Sigmoid colon (tissue), 7 donors: ENCODE measurements around the gene PHF13. TPM values are rescaled to one million over a fixed set of nuclear protein-coding genes. Genes with fewer than 3 reads are reported as not detected.
"Not testable (repeated sequence)": the region's sequence is repeated elsewhere in the genome, so short reads cannot be mapped to it uniquely, and the experiment has no call there.

Source experiments
- DNase-seq: peaks from one replicate; pipeline ENCODE4 v3.0.0-alpha.2; 2019
- H3K27ac ChIP-seq, 4 donors: fragments of 200-600 bp; sonication (generic); one replicate each; pipeline ENCODE4 v1.5.1; 2016 to 2019; ENCODE audit warnings: mild to moderate bottlenecking in 1 of 4
- H3K27me3 ChIP-seq, 3 donors: fragments of 200-600 bp; sonication (generic); one replicate each; pipeline ENCODE4 v1.5.1; 2019; ENCODE audit warnings: mild to moderate bottlenecking in 1 of 3
- H3K36me3 ChIP-seq, 4 donors: fragments of 200-600 bp; sonication (generic); one replicate each; pipeline ENCODE4 v1.5.1; 2016 to 2019
- H3K4me1 ChIP-seq, 4 donors: fragments of 200-600 bp; sonication (generic); one replicate each; pipeline ENCODE4 v1.5.1; 2017 to 2019
- H3K4me3 ChIP-seq, 4 donors: fragments of 200-600 bp; sonication (generic); one replicate each; pipeline ENCODE4 v1.5.1; 2017 to 2019; ENCODE audit warnings: mild to moderate bottlenecking in 2 of 4, moderate library complexity in 1 of 4
- H3K9me3 ChIP-seq, 4 donors: fragments of 200-600 bp in 3 of 4; sonication (generic) in 3 of 4; one replicate each; pipeline versions ENCODE4 v1.5.1 to v1.6.1; 2013 to 2019
- EP300 ChIP-seq, 4 donors: sonication (generic); formaldehyde crosslinking; IDR thresholded peaks; one replicate each; pipeline ENCODE4 v1.6.1; 2017; ENCODE audit warnings: antibody characterized with exemption in 4 of 4
- POLR2A ChIP-seq, 2 donors: fragments of 450-650 bp; IDR thresholded peaks; one replicate each; pipeline ENCODE4 v1.6.1; 2016; ENCODE audit warnings: antibody characterized with exemption in 2 of 2, mild to moderate bottlenecking in 2 of 2, moderate library complexity in 2 of 2
- POLR2AphosphoS5 ChIP-seq, 4 donors: sonication (generic); formaldehyde crosslinking; IDR thresholded peaks; one replicate each; pipeline ENCODE4 v1.6.1; 2017; ENCODE audit warnings: antibody characterized with exemption in 4 of 4
- WGBS, 2 donors: extraction: QIAGEN DNeasy Blood & Tissue Kit; methylation state at CpG; one replicate each; pipeline ENCODE4 v1.1.7; 2013; 5-methylcytosine and 5-hydroxymethylcytosine counted together
- intact Hi-C: fragments of 100-400 bp; cut with DNase I; formaldehyde crosslinking; loops from one replicate; pipeline ENCODE4 v1.15.1; 2023
- polyA plus RNA-seq, 3 donors: library from polyadenylated mRNA; stranded (reverse); fragments of 200-250 nt; gene quantifications; one replicate each; pipeline ENCODE4 v1.2.3, GENCODE V29; 2013
- total RNA-seq, 4 donors: library from RNA; depleted of rRNA; stranded (reverse); fragments of >200 nt; gene quantifications; one replicate each; pipeline ENCODE4 v1.1.0, GENCODE V29; 2016
- TF ChIP-seq, protein P1 (sequence below), 4 experiments: fragments of 450-650 bp in 3 of 4; fragments of 200-600 bp in 1 of 4; IDR thresholded peaks; one replicate each; pipeline ENCODE4 v1.5.1; 2016 to 2019; ENCODE audit warnings: antibody characterized with exemption in 4 of 4, mild to moderate bottlenecking in 3 of 4, moderate library complexity in 2 of 4
- donor health status: healthy with polysubstance abuse.
- donor health status: Bipolar disorder and iron deficiency.
- donor health status: healthy.

Gene PHF13
- total and polyA plus RNA-seq, 7 donors, result 3.9 to 19.4 (median 12.5) TPM

DNA sequence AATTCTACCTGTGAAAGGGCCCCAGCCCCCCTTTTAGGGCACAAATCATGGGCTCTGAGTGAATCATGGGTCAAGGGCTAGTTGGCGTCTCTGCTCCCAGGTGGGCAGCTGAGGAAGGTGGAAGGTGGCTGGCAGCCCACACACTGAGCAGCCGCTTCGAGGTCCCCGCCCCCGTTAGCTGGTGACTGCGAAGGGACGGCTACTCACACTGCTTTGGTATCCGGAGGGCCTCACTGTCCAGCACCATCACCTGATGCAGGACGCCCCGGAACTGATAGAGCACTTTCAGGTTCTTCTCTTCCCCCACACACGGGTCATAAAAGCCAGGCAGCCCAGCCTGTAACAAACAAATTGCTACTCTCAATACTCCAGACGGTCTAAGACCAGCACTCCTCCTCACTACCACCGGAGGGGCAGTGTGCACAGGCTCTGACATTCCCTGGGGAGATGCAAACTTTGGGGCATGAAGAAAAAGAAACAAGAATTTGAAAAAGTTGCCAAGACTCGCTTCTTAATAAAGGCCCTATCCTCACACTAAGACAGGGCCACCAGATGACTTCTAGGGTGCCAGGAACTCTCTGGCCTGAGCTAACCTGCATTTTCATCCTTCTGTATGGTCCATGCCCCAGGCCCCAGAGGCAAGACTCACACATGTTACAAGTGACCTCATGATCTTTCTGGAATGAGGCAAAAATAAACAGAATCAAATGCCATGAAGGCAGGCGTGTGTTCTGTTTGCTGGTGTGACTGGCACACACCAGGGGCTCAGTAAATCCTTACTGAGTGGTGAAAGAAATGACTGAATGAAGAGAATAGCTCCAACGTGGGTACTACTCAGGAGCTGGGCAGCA lies 22.6 kb downstream of the PHF13 start:
- Histone ChIP-seq H3K36me3 (peaks cover 31 to 98% (median 51%) of the 10 kb centered on the region in 4 donors), H3K4me1 (peaks cover 0 to 9% (median 3%) of the 10 kb centered on the region in 4 donors), H3K9me3 (no peaks in the 10 kb centered on the region), H3K27me3 (no peaks in the 10 kb centered on the region), H3K27ac (no peak overlapping the region), H3K4me3 (no peak overlapping the region)
- TF ChIP-seq POLR2AphosphoS5 (IDR thresholded peaks at IDR 0.05) (no peak), EP300 (IDR thresholded peaks at IDR 0.05) (no peak), POLR2A (IDR thresholded peaks at IDR 0.05) (no peak)
- TF ChIP-seq, protein P1, sequence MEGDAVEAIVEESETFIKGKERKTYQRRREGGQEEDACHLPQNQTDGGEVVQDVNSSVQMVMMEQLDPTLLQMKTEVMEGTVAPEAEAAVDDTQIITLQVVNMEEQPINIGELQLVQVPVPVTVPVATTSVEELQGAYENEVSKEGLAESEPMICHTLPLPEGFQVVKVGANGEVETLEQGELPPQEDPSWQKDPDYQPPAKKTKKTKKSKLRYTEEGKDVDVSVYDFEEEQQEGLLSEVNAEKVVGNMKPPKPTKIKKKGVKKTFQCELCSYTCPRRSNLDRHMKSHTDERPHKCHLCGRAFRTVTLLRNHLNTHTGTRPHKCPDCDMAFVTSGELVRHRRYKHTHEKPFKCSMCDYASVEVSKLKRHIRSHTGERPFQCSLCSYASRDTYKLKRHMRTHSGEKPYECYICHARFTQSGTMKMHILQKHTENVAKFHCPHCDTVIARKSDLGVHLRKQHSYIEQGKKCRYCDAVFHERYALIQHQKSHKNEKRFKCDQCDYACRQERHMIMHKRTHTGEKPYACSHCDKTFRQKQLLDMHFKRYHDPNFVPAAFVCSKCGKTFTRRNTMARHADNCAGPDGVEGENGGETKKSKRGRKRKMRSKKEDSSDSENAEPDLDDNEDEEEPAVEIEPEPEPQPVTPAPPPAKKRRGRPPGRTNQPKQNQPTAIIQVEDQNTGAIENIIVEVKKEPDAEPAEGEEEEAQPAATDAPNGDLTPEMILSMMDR (IDR thresholded peaks at IDR 0.05), result no peak
- WGBS, 2 donors, result 85% methylated on average over 16 of the region's 16 CpGs
- intact Hi-C loops, result loop anchor here (5.0 kb wide), 1 partner anchor 39 kb away; no protein-coding TSS in a partner anchor
- no peak for DNase-seq

DNA sequence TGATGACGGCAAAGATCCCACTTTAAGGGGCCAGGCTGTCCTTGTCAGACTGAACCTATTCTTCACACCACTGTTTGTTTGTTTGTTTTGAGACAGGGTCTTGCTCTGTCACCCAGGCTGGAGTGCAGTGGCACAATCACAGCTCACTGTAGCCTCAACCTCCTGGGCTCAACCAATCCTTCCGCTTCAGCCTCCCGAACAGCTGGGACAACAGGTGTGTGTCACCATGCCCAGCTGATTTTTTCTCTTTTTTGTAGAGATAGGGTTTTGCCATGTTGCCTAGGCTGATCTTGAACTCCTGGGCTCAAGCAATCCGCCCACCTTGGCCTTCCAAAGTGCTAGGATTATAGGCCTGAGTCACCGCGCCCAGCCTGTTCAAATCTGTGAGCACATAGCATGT lies 23.2 kb downstream of the PHF13 start:
- DNase-seq, H3K4me1 ChIP-seq, H3K9me3 ChIP-seq, H3K4me3 ChIP-seq, H3K27me3 ChIP-seq: not testable (repeated sequence)
- intact Hi-C loops, result loop anchor here (5.0 kb wide), 1 partner anchor 39 kb away; no protein-coding TSS in a partner anchor
- Histone ChIP-seq H3K36me3 (peaks cover 31 to 97% (median 49%) of the 10 kb centered on the region in 4 donors), H3K27ac (peak overlapping the region in 2 of 4 donors; percentile 63 to 76)
- 88 to 96% methylated on average over 6 of the region's 6 CpGs for WGBS, 2 donors

DNA sequence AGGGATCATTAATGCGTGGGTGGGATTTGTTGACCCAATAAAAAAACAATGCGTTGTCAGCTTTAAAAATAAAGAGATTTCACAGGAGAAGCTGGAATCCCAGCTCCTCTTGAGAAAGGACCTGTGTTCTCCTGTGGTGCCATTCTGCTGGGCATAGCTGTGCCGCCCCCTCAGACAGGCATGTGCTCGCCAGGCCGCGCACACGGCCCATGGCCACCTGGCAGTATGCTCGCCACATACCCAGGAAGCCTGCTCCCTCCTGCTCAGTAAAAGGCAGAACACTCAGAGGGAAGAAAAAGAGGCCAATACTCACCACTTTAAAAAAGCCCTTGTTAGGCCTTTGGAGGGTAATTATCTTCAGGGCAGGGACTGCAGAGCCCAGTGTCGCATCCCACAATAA lies 24.2 kb downstream of the PHF13 start:
- intact Hi-C loops, result loop anchor here (5.0 kb wide), 1 partner anchor 40 kb away; no protein-coding TSS in a partner anchor
- peak overlapping the region; percentile 43 to 76 (median 62) for H3K27ac ChIP-seq
- peaks cover 24 to 97% (median 47%) of the 10 kb centered on the region in 4 donors for H3K36me3 ChIP-seq
- no peaks in the 10 kb centered on the region for H3K9me3 ChIP-seq
- 91 to 93% methylated on average over 9 of the region's 9 CpGs for WGBS, 2 donors
- H3K4me3 ChIP-seq, result no peak overlapping the region
- no peak for DNase-seq
- peaks cover 0 to 9% (median 3%) of the 10 kb centered on the region in 4 donors for H3K4me1 ChIP-seq
- no peaks in the 10 kb centered on the region for H3K27me3 ChIP-seq
- no peak for TF ChIP-seq POLR2A (IDR thresholded peaks at IDR 0.05)
- no peak for TF ChIP-seq POLR2AphosphoS5 (IDR thresholded peaks at IDR 0.05)
- no peak for TF ChIP-seq EP300 (IDR thresholded peaks at IDR 0.05)
- TF ChIP-seq, protein P1 (IDR thresholded peaks at IDR 0.05), result no peak

DNA sequence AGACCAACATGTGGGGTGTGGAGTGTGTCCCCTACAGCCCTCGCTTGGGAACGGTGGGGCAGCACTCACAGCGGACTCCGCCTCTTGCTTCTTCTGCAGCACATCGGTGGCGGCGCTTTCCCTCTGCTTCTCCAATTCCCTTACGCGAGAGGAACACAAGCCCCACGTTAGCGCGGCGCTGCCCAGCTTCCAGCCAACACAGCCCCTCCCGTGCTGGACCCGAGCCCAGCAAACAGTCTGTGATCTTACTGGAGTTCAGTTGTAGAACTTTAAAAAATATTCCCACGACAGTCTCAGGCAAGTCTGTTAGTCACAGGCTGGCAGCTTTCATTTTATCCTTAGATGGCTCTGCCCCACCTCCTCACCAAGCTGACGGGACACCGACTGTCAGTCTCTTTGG lies 24.7 kb downstream of the PHF13 start:
- TF ChIP-seq POLR2A (IDR thresholded peaks at IDR 0.05), result no peak
- peak in 3 of 4 donors; percentile 27 to 47 (median 31) for TF ChIP-seq POLR2AphosphoS5 (IDR thresholded peaks at IDR 0.05)
- TF ChIP-seq, protein P1 (IDR thresholded peaks at IDR 0.05), result no peak
- no peak for TF ChIP-seq EP300 (IDR thresholded peaks at IDR 0.05)
- 83 to 85% methylated on average over 18 of the region's 18 CpGs for WGBS, 2 donors
- Histone ChIP-seq H3K4me3 (no peak overlapping the region), H3K27me3 (no peaks in the 10 kb centered on the region), H3K9me3 (no peaks in the 10 kb centered on the region), H3K4me1 (peaks cover 0 to 9% (median 3%) of the 10 kb centered on the region in 4 donors), H3K36me3 (peaks cover 19 to 94% (median 44%) of the 10 kb centered on the region in 4 donors), H3K27ac (peak overlapping the region; percentile 43 to 76 (median 62))
- DNase-seq, result peak; percentile 91
- intact Hi-C loops, result loop anchor here (5.0 kb wide), 1 partner anchor 41 kb away; no protein-coding TSS in a partner anchor

DNA sequence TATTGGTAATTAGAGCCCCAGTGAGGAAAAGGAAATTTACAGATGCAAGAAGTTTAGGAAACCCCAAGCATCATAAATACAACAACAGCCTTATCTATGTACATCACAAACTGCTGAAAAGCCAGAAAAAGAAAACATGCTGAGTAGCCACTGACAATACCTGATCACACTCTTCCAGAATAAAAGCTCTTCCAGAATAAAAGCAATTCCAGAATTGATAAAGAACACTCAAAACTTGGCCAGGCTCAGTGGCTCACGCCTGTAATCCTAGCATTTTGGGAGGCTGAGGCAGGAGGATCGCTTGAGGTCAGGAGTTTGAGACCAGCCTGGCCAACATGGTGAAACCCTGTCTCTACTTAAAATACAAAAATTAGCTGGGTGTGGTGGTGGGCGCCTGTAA lies 27.3 kb downstream of the PHF13 start:
- DNase-seq, H3K4me3 ChIP-seq, H3K4me1 ChIP-seq, H3K27me3 ChIP-seq, intact Hi-C loops, H3K9me3 ChIP-seq, H3K27ac ChIP-seq: not testable (repeated sequence)
- peaks cover 23 to 92% (median 38%) of the 10 kb centered on the region in 4 donors for H3K36me3 ChIP-seq
- WGBS, 2 donors, result 95% methylated on average over 3 of the region's 3 CpGs
